HepG2 (cell line): ENCODE data around the gene ADGRD1.

ENCODE experiments used
- EHMT2 ChIP-seq: fragments of 200-600 bp; sonication (generic); IDR thresholded peaks from 2 replicates; pipeline ENCODE4 v1.7.0; 2017; ENCODE audit warnings: antibody characterized with exemption, low read depth, low read length, borderline replicate concordance
- ELF1 ChIP-seq: sonication (generic); formaldehyde crosslinking; IDR thresholded peaks from 2 replicates; pipeline ENCODE4 v1.4.0; 2020; ENCODE audit warnings: missing genetic modification reagents
- HBP1 ChIP-seq: IDR thresholded peaks from 2 replicates; pipeline ENCODE4 v1.6.1; 2016; ENCODE audit warnings: low read depth, control low read depth
- ZFP36 ChIP-seq: fragments of 150-350 bp; IDR thresholded peaks from 2 replicates; pipeline ENCODE4 v1.6.1; 2018; ENCODE audit warnings: borderline replicate concordance, low read length, low read depth; ENCODE audit not compliant: partially characterized antibody
- ZNF24 ChIP-seq: fragments of 450-650 bp; IDR thresholded peaks from 2 replicates; pipeline ENCODE4 v1.6.1; 2017; ENCODE audit warnings: antibody characterized with exemption, mild to moderate bottlenecking
- ZNF558 ChIP-seq: sonication (generic); formaldehyde crosslinking; IDR thresholded peaks from 2 replicates; pipeline ENCODE4 v1.9.0; 2022; ENCODE audit warnings: mild to moderate bottlenecking, missing genetic modification reagents, borderline replicate concordance
- ZNF644 ChIP-seq: IDR thresholded peaks from 2 replicates; pipeline ENCODE4 v1.6.1; 2016; ENCODE audit warnings: low read depth
- ZNF652 ChIP-seq: IDR thresholded peaks from 2 replicates; pipeline ENCODE4 v1.6.1; 2016; ENCODE audit warnings: low read depth, borderline replicate concordance
- TF ChIP-seq, protein P1 (sequence below): sonication (generic); formaldehyde crosslinking; IDR thresholded peaks from 2 replicates; pipeline ENCODE4 v1.5.0; 2020; ENCODE audit warnings: mild to moderate bottlenecking, missing genetic modification reagents, moderate library complexity

GRCh38 chr12:131141514-131141913, 187.8 kb downstream of the ADGRD1 start:
- TF ChIP-seq, protein P1, sequence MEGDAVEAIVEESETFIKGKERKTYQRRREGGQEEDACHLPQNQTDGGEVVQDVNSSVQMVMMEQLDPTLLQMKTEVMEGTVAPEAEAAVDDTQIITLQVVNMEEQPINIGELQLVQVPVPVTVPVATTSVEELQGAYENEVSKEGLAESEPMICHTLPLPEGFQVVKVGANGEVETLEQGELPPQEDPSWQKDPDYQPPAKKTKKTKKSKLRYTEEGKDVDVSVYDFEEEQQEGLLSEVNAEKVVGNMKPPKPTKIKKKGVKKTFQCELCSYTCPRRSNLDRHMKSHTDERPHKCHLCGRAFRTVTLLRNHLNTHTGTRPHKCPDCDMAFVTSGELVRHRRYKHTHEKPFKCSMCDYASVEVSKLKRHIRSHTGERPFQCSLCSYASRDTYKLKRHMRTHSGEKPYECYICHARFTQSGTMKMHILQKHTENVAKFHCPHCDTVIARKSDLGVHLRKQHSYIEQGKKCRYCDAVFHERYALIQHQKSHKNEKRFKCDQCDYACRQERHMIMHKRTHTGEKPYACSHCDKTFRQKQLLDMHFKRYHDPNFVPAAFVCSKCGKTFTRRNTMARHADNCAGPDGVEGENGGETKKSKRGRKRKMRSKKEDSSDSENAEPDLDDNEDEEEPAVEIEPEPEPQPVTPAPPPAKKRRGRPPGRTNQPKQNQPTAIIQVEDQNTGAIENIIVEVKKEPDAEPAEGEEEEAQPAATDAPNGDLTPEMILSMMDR (CRISPR knock-in tag): no peak
- TF ChIP-seq ZNF652 (CRISPR knock-in tag) (no peak), EHMT2 (no peak), ZNF558 (CRISPR knock-in tag) (no peak), HBP1 (CRISPR knock-in tag) (no peak), ZNF644 (CRISPR knock-in tag) (no peak), ZFP36 (no peak), ELF1 (CRISPR knock-in tag) (no peak), ZNF24 (no peak)
